GM19463 (cell line): ENCODE measurements around the gene HOXB13.

ENCODE experiments used
- ATAC-seq: cut with Tn5 transposase; IDR thresholded peaks from one replicate; pipeline ENCODE4 v1.9.1; 2021; ENCODE audit warnings: mild to moderate bottlenecking, moderate library complexity; ENCODE audit not compliant: unreplicated experiment

HOXB13 gene

GRCh38 chr17:48748718-48749566 lies 20.4 kb upstream of the HOXB13 start:
- ATAC-seq, result no peak

- ATAC-seq, result no peak
Observed at GRCh38 chr17:48747445-48748363, 19.2 kb upstream of the HOXB13 start.

- ATAC-seq, result no peak
Observed at GRCh38 chr17:48746916-48747444, 18.4 kb upstream of the HOXB13 start.

DNA sequence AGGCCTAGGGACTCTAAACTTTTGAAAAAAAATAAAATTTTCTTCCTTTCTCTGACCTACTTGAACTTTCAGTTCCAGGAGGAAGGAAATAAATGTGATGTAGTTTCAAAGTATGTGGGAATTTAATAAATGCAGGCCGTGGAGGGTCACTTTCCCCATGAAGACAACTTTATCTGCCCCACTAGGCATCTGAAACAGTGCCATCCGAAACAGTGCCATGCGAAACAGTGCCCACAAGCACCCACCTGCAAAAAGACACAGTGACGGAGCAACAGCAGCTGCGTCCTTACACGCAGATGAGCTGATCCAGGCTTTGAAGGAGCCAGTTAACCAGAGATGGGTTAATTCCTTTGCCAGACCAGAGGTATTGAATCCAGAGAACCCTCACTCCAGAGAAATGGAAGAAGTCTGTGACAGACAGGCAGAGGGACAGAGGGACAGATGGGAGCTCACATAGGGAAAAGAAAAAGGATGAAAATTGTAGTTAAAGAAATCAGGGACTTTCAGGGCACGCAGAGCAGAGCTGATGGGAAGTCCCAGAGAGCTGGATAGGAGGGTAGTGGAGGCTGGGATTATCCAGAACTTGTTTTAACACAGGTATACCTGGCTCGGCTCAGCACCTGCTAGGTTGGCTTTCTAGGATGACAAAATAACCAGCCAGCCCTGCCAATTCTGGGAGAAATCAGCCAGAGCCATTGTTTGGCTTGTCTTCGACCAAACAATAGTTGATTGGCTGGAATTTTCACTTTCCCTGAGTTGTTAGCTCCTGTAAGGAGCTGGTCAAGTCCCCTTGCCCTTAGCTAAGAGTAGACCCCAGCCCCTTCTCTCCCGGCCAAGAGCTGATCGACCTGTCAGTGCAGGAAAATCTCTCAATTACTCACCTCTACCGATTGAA lies 17.1 kb upstream of the HOXB13 start:
- ATAC-seq, result no peak

GRCh38 chr17:48740537-48740936 lies 12.0 kb upstream of the HOXB13 start:
- no peak for ATAC-seq

- ATAC-seq, result no peak
Observed at GRCh38 chr17:48738803-48739526, 10.4 kb upstream of the HOXB13 start.

DNA sequence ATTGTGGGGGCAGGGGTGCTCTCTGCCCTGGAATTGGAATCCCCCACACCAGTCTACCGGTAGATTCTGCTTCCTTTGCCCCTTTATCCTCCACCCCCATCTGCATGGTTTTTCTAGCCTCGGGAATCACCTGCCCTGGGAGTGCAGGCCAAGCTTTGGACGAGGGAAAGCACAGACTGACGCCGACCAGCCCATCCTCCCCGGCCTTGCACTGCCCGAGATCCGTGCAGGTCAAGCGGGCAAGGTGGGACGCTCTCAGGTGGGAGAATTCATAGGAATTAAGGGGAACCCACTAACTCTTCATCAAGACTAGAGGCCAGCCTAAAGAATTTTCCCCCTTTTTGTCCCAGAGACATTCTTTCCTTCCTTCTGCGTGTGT lies 9.9 kb upstream of the HOXB13 start:
- ATAC-seq, result no peak

GRCh38 chr17:48737330-48738043 lies 8.9 kb upstream of the HOXB13 start:
- no peak for ATAC-seq

GRCh38 chr17:48735062-48735351 lies 6.5 kb upstream of the HOXB13 start:
- no peak for ATAC-seq

DNA sequence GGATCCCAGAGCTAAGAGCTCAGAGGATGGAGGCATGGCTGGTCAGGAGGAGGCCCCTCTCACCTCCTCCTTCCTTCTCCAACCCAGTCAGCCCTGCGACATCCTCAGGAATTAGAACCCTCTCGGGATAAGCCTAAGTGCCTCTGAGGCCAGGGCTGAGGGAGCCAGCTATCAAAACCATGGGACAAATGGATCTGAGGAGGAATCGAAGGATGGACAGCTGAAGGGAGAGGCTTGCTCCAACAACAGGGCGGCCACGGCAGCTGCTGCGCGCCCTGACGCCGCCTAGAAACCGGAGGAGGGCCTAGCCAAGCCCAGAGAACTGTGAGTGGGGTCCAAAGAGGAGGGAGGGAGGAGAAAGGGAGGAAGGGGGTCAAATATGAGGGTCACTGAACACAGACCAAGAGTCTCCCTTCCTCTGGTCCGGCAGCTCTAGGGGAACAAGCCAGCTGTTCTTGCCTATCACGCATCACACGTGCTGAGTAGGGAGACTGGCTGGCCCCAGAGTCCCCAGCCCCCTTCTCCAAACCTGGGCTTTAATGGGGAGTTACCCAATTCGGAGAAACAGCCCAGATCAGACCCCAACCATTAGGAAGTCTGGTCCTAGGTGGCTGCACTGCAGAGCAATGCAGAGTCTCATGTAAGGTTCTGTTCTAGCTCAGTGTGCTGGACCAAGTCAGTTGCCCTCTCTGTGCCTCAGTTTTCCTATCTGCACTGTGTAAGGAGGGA lies 5.9 kb upstream of the HOXB13 start:
- ATAC-seq, result no peak

DNA sequence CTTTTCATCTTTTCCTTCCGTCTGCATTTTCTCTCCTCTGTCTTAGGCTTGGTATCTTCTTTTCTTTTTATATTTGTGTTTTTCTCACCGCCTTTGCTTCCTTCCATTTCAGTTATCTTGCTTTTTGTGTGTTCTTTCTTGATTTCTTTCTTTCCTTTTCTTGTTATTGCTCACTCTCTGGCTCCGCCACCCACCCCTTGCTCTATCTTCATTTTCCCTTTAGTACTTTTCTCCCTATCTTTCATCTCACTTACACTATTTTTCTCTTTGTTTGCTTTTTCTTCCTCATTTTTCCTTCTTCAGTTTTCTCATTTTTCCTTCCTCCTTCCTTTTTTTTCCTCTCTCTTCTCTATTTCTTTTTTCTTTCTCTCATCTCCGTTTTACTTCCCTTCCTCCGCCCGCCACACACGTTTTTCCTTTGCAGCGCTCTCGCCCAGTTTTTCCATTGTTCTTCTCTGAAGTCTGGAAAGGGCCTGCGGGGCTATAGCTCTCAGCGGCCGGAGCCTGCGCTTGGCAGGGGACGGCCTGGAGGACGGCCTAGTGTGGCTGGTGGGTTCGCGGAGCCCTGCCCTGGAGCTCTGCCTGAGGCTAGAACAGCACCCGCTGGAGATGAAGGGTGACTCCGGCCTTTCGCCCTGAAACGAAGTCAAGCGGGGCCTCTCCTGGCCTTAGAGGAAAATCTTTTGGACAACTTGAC lies 5.2 kb upstream of the HOXB13 start:
- ATAC-seq, result no peak

GRCh38 chr17:48732688-48733629 lies 4.4 kb upstream of the HOXB13 start:
- ATAC-seq, result no peak

DNA sequence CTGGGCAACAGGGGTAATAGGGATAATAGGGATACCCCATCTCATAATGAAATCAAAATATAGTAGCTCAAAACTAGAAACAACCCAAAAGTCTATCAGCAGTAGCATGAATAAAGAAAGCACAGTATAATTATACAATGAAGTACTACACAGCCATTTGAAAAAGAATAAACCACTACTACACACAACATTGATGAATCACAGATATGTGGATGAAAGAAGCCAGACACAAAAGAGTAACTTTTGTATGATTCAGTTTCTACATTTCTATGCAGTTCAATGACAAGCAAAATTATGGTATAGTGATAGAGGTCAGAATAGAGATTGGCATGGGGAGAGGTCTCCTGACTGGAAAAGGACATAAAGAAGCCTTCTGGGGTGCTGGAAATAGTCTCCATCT lies 2.8 kb upstream of the HOXB13 start:
- no peak for ATAC-seq

- ATAC-seq, result no peak
Observed at GRCh38 chr17:48730240-48730550, 1.6 kb upstream of the HOXB13 start.

DNA sequence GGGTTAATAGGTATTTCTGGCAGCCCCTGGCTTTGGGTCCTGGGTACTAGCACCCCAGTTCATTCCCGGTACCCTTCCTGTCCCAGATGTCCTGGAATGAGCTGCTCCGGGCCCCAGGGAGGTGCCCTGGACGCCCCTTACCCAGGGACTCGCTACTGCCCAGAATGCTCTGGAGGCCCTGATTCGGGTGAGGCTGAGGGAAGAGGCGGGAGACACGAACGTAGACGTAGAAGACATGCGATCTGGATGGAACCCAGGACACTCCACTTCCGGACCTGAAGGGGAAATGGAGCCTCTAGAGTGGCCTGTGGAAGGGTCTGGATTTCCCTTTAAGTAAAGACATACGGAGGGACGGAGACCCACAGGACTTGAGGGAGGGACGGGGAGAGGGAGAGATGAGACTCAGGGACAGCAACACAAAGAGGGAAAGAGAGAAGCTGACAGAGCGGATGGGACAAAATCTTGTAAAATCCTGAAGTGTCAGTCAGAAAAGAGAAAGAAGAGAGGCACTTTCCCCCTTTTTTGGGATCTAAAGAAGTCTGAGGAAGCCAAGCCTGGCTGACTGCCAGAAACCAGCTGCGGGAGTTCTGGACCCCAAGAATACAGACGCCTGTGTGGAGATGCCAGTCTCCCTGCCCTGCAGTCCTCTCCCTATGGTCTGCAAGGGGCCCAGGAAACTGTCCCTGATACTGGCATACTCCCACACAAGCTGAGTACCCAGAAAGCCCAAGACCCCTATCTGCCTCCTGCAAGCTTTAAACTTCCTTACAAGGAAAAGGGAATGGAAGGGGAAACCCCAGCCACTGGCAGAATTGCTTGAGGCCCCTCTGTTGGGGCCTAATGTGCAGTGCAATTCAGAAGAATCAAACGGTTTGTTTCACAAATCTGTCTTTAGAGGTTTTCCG lies 1.0 kb upstream of the HOXB13 start:
- ATAC-seq, result no peak

DNA sequence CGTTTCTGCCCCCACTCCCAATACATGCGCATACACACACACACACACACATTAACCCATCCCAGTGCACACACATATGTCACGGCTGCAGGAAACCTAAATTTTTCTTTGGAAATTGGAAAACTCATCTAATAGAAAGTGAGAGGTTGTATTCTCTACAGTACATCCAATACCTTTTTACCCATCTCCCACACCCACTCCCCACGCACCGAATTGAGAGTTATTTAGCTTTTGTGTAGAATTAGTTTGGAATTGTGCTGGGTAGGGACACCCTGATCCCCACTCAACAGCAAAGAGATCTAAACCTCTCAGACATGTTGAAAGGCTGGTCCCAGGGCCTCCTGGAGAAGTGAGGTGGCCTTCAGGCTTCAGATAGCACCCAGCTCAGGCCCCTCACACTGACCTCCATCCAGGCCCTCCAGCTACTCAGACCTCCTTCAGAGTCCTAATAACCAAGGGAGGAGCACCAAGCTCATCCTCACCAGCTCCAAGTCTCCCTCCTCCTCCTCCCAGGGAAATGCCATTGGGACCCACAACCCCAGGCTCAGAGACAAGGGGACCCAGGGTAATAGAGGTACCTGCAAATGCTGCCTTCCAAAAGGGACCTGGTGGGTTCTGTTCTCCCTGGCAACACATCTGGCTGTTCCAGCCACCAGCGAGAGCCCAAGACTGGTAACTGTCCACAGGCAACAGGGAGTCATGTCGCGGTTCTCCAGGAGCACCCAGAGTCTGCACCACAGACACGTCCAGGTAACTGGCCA lies 955 bp downstream of the HOXB13 start:
- no peak for ATAC-seq
